LNCAP (cell line): Measurements from ENCODE around the gene ATXN7L1.

ENCODE experiments used
- TF ChIP-seq, protein P1 (sequence below): fragments of 450-650 bp; IDR thresholded peaks from 2 replicates; pipeline ENCODE4 v1.5.1; 2017; ENCODE audit warnings: mild to moderate bottlenecking

ATXN7L1 gene

DNA sequence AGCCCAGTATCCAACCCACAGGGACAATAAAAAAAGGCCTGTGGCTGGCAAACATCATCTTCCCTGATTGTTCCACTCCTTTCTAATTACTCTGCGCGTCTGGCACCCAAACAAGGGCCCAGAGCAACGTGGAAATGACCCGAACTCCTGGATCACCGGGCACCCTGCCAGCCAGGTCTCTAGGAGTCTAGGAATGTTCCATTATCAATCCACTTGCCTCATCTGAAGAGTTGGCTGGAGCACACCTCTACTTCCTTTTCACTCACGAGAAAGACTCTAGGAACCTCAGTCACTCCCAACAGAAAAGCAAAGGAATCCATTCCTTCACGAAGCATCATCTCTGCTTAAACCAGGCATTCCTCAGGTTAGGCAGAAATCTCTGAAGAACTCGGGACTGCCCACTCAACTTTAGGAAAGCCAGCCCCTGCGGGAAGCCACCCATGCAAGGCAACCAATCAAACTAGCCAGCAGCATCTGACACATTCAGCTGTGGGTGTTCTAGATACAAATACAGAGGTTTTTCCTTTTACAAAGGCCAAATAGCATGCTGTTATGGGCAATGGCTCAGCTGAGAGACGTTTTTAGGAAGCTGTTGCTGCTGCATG is 37.7 kb downstream of the ATXN7L1 start:
- TF ChIP-seq, protein P1, sequence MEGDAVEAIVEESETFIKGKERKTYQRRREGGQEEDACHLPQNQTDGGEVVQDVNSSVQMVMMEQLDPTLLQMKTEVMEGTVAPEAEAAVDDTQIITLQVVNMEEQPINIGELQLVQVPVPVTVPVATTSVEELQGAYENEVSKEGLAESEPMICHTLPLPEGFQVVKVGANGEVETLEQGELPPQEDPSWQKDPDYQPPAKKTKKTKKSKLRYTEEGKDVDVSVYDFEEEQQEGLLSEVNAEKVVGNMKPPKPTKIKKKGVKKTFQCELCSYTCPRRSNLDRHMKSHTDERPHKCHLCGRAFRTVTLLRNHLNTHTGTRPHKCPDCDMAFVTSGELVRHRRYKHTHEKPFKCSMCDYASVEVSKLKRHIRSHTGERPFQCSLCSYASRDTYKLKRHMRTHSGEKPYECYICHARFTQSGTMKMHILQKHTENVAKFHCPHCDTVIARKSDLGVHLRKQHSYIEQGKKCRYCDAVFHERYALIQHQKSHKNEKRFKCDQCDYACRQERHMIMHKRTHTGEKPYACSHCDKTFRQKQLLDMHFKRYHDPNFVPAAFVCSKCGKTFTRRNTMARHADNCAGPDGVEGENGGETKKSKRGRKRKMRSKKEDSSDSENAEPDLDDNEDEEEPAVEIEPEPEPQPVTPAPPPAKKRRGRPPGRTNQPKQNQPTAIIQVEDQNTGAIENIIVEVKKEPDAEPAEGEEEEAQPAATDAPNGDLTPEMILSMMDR: no peak

DNA sequence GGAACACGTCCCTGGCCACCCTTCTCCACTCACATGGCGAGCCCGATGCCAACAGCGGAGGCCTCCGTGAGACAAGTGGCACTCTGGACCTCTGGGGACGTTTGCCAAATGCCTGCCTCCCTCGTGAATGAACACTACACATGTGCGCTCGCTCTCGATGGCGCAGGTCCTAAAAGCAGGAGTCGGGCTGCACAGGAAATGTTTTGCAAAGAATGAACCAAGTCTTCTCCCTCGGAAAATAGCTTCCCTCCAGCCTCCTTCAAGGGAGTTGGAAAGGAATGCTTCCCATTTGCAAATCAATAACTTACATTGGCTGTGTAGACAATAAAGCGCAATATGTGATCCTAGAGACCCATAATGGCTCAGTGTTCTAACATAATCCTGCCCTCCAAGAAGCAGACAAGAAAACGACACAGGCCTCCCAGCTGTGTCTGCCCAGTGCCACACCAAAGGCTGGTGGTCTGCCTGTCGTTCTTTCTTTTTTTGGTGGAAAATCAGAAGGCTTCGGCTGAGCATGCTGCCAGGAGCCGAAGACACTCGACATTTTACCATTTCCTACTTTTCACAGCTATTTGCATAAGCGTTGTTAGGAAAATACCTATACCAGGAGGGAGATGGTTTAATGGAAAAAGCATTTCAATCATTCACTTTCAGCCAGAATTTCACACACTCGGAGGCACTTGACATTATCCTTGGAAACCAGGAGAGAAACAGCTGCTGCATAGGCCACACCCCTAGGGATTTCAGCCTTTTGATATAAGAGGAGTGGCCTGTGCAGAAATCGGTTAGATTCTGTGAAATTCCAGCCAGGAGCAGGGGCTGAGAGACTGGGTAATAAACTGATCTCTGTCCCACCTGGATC is 38.4 kb downstream of the ATXN7L1 start:
- TF ChIP-seq, protein P1: no peak

DNA sequence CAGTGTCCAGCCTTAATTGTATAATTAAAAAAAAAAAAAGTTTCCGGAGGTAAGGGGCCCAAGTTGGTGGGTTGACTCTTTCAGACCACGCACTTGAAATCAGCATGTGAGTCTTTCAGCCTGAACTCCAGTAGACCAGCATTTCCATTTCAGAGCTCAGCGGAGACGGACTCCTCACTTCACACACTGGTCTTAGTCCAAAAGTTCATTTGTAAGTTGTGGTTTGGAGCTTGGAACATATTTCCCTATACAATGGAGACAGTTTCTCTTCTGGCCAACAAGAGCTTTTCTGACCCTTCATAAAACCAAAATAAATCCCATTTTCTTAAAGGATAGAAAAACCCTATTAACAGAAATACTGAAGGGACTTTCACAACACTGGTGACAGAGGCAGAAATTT is 41.0 kb downstream of the ATXN7L1 start:
- TF ChIP-seq, protein P1: no peak

DNA sequence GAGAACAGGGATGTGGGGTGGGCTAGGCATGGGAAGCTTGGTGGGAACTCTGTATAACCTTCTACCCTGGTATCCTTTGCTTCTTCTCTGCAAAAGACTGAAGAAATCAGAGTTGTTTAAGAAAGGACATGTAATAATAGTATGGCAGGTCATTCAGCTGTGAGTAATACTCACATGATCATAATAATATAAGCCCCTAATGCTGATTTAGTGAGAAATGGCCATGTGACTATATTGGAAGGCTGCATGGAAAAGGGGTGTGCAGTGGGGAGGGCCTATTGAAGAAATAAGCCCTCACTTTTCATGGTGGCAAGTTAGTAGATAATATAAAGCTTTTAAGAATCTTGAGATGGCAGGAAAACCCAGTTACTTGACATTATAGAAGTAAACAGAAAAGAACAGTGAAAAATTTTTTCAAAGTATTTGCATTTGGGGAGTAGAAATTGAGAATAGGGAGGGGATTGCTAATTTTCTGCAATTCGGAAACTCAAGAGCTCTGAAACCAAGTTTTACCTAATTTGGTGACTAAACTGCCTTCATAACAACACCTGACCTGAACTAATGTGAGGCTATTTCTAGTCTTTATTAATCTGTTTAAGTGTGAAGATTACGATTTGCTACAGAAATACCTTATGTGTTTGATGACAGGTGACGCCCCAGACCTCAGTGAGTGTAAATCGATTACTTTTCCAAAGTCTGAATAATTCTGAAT is 44.4 kb downstream of the ATXN7L1 start:
- TF ChIP-seq, protein P1: no peak

GRCh38 chr7:105831302-105831620 is 45.1 kb downstream of the ATXN7L1 start:
- TF ChIP-seq, protein P1: no peak

DNA sequence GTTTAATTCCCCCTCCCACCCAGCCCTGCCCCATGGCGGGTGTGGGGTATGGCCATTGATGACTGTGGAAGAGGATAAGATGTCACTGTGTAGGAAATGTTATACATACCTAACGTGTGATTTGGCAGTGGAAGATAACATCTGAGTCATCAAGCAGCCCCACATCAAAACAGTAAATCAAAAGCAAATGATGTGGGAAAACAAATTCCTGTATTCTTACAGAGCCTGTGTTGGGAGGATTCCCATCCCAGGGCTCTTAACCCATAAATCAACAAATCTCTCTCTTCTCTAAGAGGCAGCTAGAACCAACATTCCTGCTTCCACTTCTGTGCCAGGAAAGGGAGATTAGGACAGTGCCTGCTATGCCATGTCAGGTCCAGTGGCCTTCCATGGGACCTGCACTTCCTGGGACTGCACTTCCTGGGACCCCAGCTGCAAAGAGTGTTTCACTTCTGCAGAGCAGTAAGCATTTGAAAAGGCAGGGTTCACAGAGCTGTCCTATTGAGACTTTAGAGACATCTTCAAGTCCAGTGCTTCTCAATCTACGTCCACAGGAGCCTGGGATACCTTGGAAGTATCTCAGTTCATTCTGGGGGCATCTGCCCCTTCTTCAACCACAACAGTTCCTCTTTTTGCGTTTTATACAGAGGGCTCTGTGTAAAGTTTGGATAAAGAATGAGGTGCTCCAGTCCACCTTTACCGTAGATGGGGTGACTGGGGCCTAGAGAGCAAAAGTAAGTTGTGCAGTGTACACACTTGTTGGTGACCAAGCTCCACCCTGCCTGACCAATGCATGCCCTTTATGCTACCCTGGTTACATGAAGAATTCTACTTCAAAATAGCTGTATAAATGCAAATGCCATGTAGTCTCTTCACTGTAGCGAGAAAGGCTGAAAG is 45.7 kb downstream of the ATXN7L1 start:
- TF ChIP-seq, protein P1: no peak
